Lung (tissue), 12 donors: ENCODE results near the gene RNASEH1. TPM values are rescaled to one million over a fixed set of nuclear protein-coding genes. Genes with fewer than 3 reads are reported as not detected.
A peak's percentile ranks its signal among the peaks of the same experiment; 100 is the strongest.

ENCODE experiments used
- ATAC-seq: fragments of 200-7000 bp; cut with Tn5 transposase; one replicate; pipeline ENCODE4 v1.9.1; 2020; ENCODE audit warnings: moderate number of reproducible peaks; ENCODE audit not compliant: insufficient read depth, low FRiP score
- DNase-seq, 3 donors: peaks; one replicate each; pipeline ENCODE4 v3.0.0-alpha.2; 2013 to 2017
- H3K27ac ChIP-seq, 2 donors: one replicate each; pipeline ENCODE4 v1.5.1; 2013; ENCODE audit warnings: mild to moderate bottlenecking in 2 of 2, moderate library complexity in 2 of 2, control low read depth in 1 of 2, inconsistent platforms in 1 of 2, low read depth in 1 of 2, low read length in 1 of 2
- H3K27me3 ChIP-seq, 3 donors: one replicate each; pipeline ENCODE4 v1.5.1; 2013; ENCODE audit warnings: low read length in 2 of 3; ENCODE audit not compliant: control insufficient read depth in 3 of 3, insufficient read depth in 3 of 3
- H3K36me3 ChIP-seq, 4 donors: one replicate each; pipeline ENCODE4 v1.5.1; 2013; ENCODE audit warnings: low read length in 4 of 4, mild to moderate bottlenecking in 1 of 4, moderate library complexity in 1 of 4; ENCODE audit not compliant: control insufficient read depth in 4 of 4, insufficient read depth in 4 of 4
- H3K4me1 ChIP-seq, 5 donors: one replicate each; pipeline ENCODE4 v1.5.1; 2013; ENCODE audit warnings: low read length in 5 of 5, mild to moderate bottlenecking in 2 of 5, moderate library complexity in 1 of 5; ENCODE audit not compliant: control insufficient read depth in 5 of 5, insufficient read depth in 5 of 5
- H3K4me3 ChIP-seq: one replicate; pipeline ENCODE4 v1.5.1; 2013; ENCODE audit warnings: mild to moderate bottlenecking, control low read depth, moderate library complexity
- H3K9ac ChIP-seq, 2 donors: one replicate each; pipeline ENCODE4 v1.5.1; 2013; ENCODE audit warnings: low read length in 2 of 2, control low read depth in 1 of 2; ENCODE audit not compliant: insufficient read depth in 1 of 2
- H3K9me3 ChIP-seq, 4 donors: one replicate each; pipeline ENCODE4 v1.5.1; 2013; ENCODE audit warnings: low read length in 3 of 4, mild to moderate bottlenecking in 1 of 4, moderate library complexity in 1 of 4; ENCODE audit not compliant: control insufficient read depth in 4 of 4, insufficient read depth in 3 of 4
- WGBS, 2 donors: extraction: QIAGEN DNeasy Blood & Tissue Kit; methylation state at CpG; one replicate each; pipeline ENCODE4 v1.1.7; 2013; 5-methylcytosine and 5-hydroxymethylcytosine counted together
- polyA plus RNA-seq, 2 donors: library from polyadenylated mRNA; stranded (reverse); fragments of 200-250 nt; gene quantifications; one replicate each; pipeline ENCODE4 v1.2.1, GENCODE V29; 2013
- total RNA-seq, 2 donors: library from RNA; depleted of rRNA in 1 of 2; stranded (reverse); fragments of >200 nt in 1 of 2; gene quantifications; one replicate each; pipeline ENCODE4 v1.2.1, GENCODE V29; 2014 to 2021
- TF ChIP-seq, protein P1 (sequence below): IDR thresholded peaks from 2 replicates; pipeline ENCODE4 v1.5.1; 2012; ENCODE audit warnings: mild to moderate bottlenecking; ENCODE audit errors: control extremely low read depth, extremely low read depth
- donor health status: control.
- donor health status: control.
- donor health status: Bipolar disorder and iron deficiency.
- donor health status: healthy.
- donor health status: DM: yes; HTN: yes; CAD: no.

The RNASEH1 gene
- total and polyA plus RNA-seq, 4 donors = 9.6 to 24.5 (median 15.2) TPM

DNA sequence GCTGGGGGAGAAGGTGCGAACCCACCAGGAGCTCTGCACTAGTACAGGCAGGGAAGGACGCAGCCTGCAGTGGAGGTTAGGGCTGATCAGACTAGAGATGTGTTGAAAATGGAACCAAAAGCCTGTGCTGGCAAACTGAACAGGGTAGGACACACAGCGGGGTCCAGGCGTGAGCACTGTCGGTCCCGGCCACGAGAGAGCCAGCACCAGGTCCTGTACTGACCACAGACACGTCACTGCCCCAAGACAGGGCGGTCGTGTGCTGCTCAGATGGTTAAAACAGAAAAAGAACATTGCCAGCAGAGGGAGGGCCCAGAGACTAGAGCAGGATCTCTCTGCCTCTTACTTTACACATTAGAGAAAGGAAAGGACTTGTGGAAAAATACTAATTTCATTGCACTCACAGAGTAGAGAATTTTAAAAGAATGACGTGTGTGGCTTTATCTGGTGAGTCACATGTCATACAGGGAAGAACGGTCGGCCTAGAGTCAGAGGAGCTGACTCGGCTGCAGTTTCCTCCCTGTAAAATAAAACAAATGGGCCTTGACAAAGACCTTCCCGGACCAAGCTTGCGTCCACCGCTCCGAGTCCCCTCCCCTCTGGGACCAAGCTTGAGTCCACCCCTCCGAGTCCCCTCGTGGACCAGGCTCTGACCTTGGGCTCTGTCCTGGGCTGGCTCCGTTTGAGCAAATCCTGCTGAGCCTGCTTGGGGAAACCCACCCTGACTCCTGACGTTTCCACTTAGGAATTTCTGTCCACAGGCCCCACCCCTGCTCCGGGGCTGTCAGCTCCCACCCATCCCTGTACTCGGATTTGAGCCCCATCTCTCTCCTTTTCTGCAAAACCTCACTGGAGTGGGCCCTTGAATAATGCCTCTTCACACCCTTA is 22.1 kb downstream of the RNASEH1 start:
- TF ChIP-seq, protein P1, sequence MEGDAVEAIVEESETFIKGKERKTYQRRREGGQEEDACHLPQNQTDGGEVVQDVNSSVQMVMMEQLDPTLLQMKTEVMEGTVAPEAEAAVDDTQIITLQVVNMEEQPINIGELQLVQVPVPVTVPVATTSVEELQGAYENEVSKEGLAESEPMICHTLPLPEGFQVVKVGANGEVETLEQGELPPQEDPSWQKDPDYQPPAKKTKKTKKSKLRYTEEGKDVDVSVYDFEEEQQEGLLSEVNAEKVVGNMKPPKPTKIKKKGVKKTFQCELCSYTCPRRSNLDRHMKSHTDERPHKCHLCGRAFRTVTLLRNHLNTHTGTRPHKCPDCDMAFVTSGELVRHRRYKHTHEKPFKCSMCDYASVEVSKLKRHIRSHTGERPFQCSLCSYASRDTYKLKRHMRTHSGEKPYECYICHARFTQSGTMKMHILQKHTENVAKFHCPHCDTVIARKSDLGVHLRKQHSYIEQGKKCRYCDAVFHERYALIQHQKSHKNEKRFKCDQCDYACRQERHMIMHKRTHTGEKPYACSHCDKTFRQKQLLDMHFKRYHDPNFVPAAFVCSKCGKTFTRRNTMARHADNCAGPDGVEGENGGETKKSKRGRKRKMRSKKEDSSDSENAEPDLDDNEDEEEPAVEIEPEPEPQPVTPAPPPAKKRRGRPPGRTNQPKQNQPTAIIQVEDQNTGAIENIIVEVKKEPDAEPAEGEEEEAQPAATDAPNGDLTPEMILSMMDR = no peak
- no peaks in the 10 kb centered on the region for H3K9me3 ChIP-seq
- peak overlapping the region; percentile 29 for H3K4me3 ChIP-seq
- peak overlapping the region; percentile 89 to 92 for H3K9ac ChIP-seq
- peak overlapping the region; percentile 93 to 95 for H3K27ac ChIP-seq
- H3K27me3 ChIP-seq = no peaks in the 10 kb centered on the region
- H3K36me3 ChIP-seq = peaks cover 0 to 10% (median 6%) of the 10 kb centered on the region in 4 donors
- peak; percentile 80 for ATAC-seq
- peak; percentile 83 to 86 (median 84) for DNase-seq
- 27 to 55% methylated on average over 24 of the region's 24 CpGs for WGBS, 2 donors
- H3K4me1 ChIP-seq = peaks cover 6 to 17% (median 7%) of the 10 kb centered on the region in 5 donors

DNA sequence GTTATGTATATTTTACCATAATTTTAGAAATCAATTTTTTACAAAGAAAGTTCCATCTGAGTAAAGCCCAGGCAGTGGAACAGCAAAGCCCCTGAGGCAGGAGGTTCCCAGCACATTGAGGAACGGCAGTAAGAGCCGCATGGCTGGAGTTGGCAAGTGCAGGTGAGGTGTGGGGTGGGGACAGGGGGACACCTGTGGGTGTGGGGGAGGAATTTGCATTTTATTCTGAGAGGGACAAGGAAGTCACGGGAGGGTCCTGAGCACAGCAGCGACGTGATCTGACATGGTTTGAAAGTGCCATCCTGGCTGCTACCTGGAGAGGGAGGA is 22.7 kb downstream of the RNASEH1 start:
- no peaks in the 10 kb centered on the region for H3K9me3 ChIP-seq
- peak overlapping the region; percentile 89 to 92 for H3K9ac ChIP-seq
- TF ChIP-seq, protein P1 = no peak
- DNase-seq = no peak
- H3K4me1 ChIP-seq = peaks cover 6 to 17% (median 7%) of the 10 kb centered on the region in 5 donors
- ATAC-seq = no peak
- H3K4me3 ChIP-seq = no peak overlapping the region
- no peaks in the 10 kb centered on the region for H3K27me3 ChIP-seq
- peaks cover 0 to 10% (median 6%) of the 10 kb centered on the region in 4 donors for H3K36me3 ChIP-seq
- H3K27ac ChIP-seq = peak overlapping the region; percentile 93 to 95
- WGBS, 2 donors = 56 to 79% methylated on average over 5 of the region's 5 CpGs

DNA sequence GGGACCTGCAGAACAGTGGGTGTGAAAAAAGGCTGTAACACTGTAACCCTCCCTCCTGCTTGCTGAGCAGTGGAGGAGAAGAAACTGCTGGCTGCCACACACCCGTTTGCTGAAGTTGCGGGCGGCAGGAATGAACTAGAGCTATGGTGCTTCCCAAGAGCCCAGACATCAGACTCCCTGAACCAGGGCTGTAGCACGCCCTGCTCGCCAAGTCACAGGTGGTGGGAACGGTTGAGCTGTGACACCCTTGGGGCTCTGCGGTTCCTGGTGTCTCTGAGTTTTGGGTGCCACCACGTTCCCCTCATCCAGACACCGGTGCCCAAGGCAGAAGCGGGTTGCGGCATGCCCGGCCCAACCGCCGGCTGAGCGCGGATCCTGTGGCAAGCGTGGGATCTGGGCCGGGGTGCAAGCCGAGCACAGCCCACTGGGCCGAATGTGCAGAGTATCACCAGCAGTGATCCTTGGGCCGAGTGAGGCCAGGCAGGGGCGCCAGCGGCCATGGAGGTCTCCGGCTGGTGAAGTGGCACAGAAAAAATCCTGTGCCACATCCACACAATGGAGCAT is 23.8 kb downstream of the RNASEH1 start:
- TF ChIP-seq, protein P1 = no peak
- 97 to 99% methylated on average over 24 of the region's 24 CpGs for WGBS, 2 donors
- Histone ChIP-seq H3K9ac (no peak overlapping the region), H3K27me3 (no peaks in the 10 kb centered on the region), H3K9me3 (no peaks in the 10 kb centered on the region), H3K4me1 (peaks cover 6 to 17% (median 7%) of the 10 kb centered on the region in 5 donors), H3K4me3 (no peak overlapping the region), H3K36me3 (peaks cover 0 to 8% (median 3%) of the 10 kb centered on the region in 4 donors), H3K27ac (peak overlapping the region in 1 of 2 donors; percentile 38)
- no peak for DNase-seq
- ATAC-seq = no peak
